PC-9 (cell line): ENCODE measurements around the gene MIDN. TPM values are rescaled to one million over a fixed set of nuclear protein-coding genes. Genes with fewer than 3 reads are reported as not detected.

ENCODE experiments used
- BruUV-seq: library from RNA; stranded (reverse); fragments of 400-500 nt; replicated peaks from 2 replicates; lab custom pipeline; 2021; lab: Mats Ljungman, UMichigan
- CTCF ChIA-PET: fragments of 300-600 bp; sonication (Branson Sonifier 250); formaldehyde crosslinking; loops from one replicate; lab custom pipeline; 2022; ENCODE audit warnings: antibody characterized with exemption; lab: Charles Lee
- POLR2A ChIA-PET: fragments of 300-600 bp; sonication (Branson Sonifier 250); formaldehyde crosslinking; loops from one replicate; lab custom pipeline; 2022; ENCODE audit warnings: antibody characterized with exemption; ENCODE audit not compliant: unreplicated experiment; lab: Charles Lee
- DNase-seq, 2 experiments: peaks; one replicate each; pipeline versions ENCODE4 v3.0.0 to v3.0.0-alpha.2; 2015 to 2022; ENCODE audit warnings: mixed read lengths in 1 of 2
- H2AFZ ChIP-seq: fragments of 200-600 bp; sonication (generic); 2 replicates; pipeline ENCODE4 v1.8.1; 2017; ENCODE audit warnings: antibody characterized with exemption
- H3F3A ChIP-seq: fragments of 200-600 bp; sonication (generic); 2 replicates; pipeline ENCODE4 v1.8.1; 2017; ENCODE audit warnings: antibody characterized with exemption, mild to moderate bottlenecking, low read depth; ENCODE audit not compliant: insufficient read depth
- H3K27ac ChIP-seq: fragments of 200-600 bp; sonication (generic); 2 replicates; pipeline ENCODE4 v1.6.1; 2016; ENCODE audit warnings: mixed run types
- H3K27me3 ChIP-seq: fragments of 200-600 bp; sonication (generic); 2 replicates; pipeline ENCODE4 v1.6.1; 2016; ENCODE audit warnings: low read depth, mixed run types; ENCODE audit not compliant: insufficient read depth
- H3K36me3 ChIP-seq: fragments of 200-600 bp; sonication (generic); 2 replicates; pipeline ENCODE4 v1.6.1; 2016; ENCODE audit warnings: low read depth, mixed run types
- H3K4me1 ChIP-seq: fragments of 200-600 bp; sonication (generic); replicated peaks from 2 replicates; pipeline ENCODE4 v1.6.1; 2016; ENCODE audit warnings: mixed run types; ENCODE audit not compliant: insufficient read depth
- H3K4me2 ChIP-seq: fragments of 200-600 bp; sonication (generic); 2 replicates; pipeline ENCODE4 v1.6.1; 2017; ENCODE audit warnings: mixed run types
- H3K4me3 ChIP-seq: fragments of 200-600 bp; sonication (generic); 2 replicates; pipeline ENCODE4 v1.6.1; 2016; ENCODE audit warnings: mixed run types
- H3K79me2 ChIP-seq: fragments of 200-600 bp; sonication (generic); 2 replicates; pipeline ENCODE4 v1.6.1; 2017; ENCODE audit warnings: low read depth, mixed run types
- H3K9me2 ChIP-seq: fragments of 200-600 bp; sonication (generic); 2 replicates; pipeline ENCODE4 v1.8.1; 2017; ENCODE audit warnings: mild to moderate bottlenecking; ENCODE audit not compliant: insufficient read depth
- H3K9me3 ChIP-seq: fragments of 200-600 bp; sonication (generic); 2 replicates; pipeline ENCODE4 v1.8.1; 2016; ENCODE audit warnings: low read depth; ENCODE audit not compliant: insufficient read depth
- H4K20me1 ChIP-seq: fragments of 200-600 bp; sonication (generic); 2 replicates; pipeline ENCODE4 v1.8.1; 2017; ENCODE audit not compliant: insufficient read depth
- CTCF ChIP-seq: fragments of 200-600 bp; sonication (generic); conservative IDR thresholded peaks from 2 replicates; pipeline ENCODE4 v1.6.1; 2017; ENCODE audit warnings: mixed run types, antibody characterized with exemption, mild to moderate bottlenecking, moderate library complexity
- EZH2 ChIP-seq: fragments of 200-600 bp; sonication (generic); IDR thresholded peaks from 2 replicates; pipeline ENCODE4 v1.8.0; 2017; ENCODE audit warnings: antibody characterized with exemption, low read depth
- intact Hi-C: fragments of 100-400 bp; cut with micrococcal nuclease; formaldehyde crosslinking; loops from one replicate; pipeline ENCODE4 v1.10.0; 2022; ENCODE audit not compliant: unreplicated experiment
- total RNA-seq: library from RNA; stranded (reverse); gene quantifications from 2 replicates; pipeline ENCODE4 v1.2.3, GENCODE V29; 2021

Gene MIDN
- total RNA-seq, 1 experiment from 2014 or later, result 61.4 TPM

DNA sequence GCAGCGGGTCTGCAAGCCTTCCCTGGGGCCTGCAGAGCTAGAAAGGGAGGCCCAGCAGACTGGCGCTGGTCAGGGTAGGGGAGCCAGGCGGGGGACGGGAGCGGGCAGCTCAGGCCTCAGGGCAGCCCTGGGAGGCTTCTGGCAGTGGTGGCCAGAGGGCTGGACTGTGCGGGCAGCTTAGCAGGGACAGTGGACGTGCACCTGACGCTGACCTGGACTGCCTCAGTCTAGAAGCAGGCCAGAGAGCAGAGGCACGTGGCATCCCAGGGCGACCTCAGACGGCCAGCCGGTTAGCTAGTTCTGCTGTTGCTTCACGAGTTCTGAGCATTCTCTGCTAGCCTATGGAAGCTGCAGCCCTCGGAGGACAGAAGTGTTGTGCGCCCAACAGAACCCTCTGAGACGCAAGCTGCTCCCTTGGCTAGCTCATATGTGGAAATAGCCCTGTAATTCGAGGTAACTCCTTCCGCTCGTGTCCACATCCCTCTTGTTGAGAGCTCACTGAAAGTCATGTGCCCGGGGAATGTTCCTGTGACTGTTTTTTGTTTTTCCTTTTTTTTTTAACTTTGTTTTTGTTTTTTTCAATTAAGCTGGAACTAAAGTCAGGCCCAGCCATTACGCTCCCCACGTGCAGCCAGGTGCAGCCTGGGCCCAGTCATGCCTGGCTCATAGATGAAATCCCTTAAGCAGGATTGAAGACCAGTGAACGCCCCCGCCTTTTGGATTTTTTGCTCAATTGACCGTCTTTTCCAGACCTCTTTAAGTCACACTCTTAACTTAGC, 25.1 kb downstream of the MIDN start:
- no peak for TF ChIP-seq CTCF
- no peak for TF ChIP-seq EZH2
- Histone ChIP-seq H3K9me2 (no peaks in the 10 kb centered on the region), H3K27ac (peak overlapping the region; percentile 86; the same call in 1 of the 2 replicates), H3K27me3 (no peaks in the 10 kb centered on the region), H3K4me2 (peak overlapping the region; percentile 89), H3K9me3 (no peaks in the 10 kb centered on the region), H3F3A (peaks cover 43% of the 10 kb centered on the region), H4K20me1 (peaks cover 12% of the 10 kb centered on the region), H3K79me2 (peaks cover 64% of the 10 kb centered on the region), H3K4me3 (peak overlapping the region; percentile 78; the same call in 1 of the 2 replicates), H3K4me1 (peaks cover 31% of the 10 kb centered on the region), H3K36me3 (peaks cover 11% of the 10 kb centered on the region; the same call in 1 of the 2 replicates), H2AFZ (no peak overlapping the region)
- BruUV-seq, result no TSS peak
- intact Hi-C loops, result no loop called here
- ChIA-PET POLR2A (no interaction called here), CTCF (interaction anchor here (0.6 kb wide), 1 partner anchor 87 kb away, joined by 3 read pairs; no protein-coding TSS in a partner anchor)
- DNase-seq, result no peak

GRCh38 chr19:1274081-1274851, 25.9 kb downstream of the MIDN start:
- Histone ChIP-seq H3K4me2 (peak overlapping the region; percentile 89), H3K27me3 (no peaks in the 10 kb centered on the region), H3K79me2 (peaks cover 64% of the 10 kb centered on the region), H3K9me3 (no peaks in the 10 kb centered on the region), H4K20me1 (peaks cover 12% of the 10 kb centered on the region), H3K4me1 (peaks cover 27% of the 10 kb centered on the region), H2AFZ (no peak overlapping the region), H3K27ac (peak overlapping the region; percentile 86), H3F3A (peaks cover 40% of the 10 kb centered on the region), H3K4me3 (peak overlapping the region; percentile 78), H3K36me3 (peaks cover 11% of the 10 kb centered on the region; the same call in 1 of the 2 replicates), H3K9me2 (no peaks in the 10 kb centered on the region)
- CTCF ChIA-PET, result no interaction called here
- TSS peak; percentile 41 for BruUV-seq
- TF ChIP-seq CTCF, result no peak
- no peak for TF ChIP-seq EZH2
- intact Hi-C loops, result no loop called here
- DNase-seq, result no peak
- POLR2A ChIA-PET, result no interaction called here

- Histone ChIP-seq H3K9me3 (no peaks in the 10 kb centered on the region), H3K36me3 (peaks cover 11% of the 10 kb centered on the region; the same call in 1 of the 2 replicates), H3K4me3 (peak overlapping the region; percentile 78), H4K20me1 (peaks cover 13% of the 10 kb centered on the region), H3K4me2 (peak overlapping the region; percentile 89), H3K4me1 (peaks cover 27% of the 10 kb centered on the region), H2AFZ (no peak overlapping the region), H3K27me3 (no peaks in the 10 kb centered on the region), H3K79me2 (peaks cover 62% of the 10 kb centered on the region), H3K9me2 (no peaks in the 10 kb centered on the region), H3F3A (peaks cover 37% of the 10 kb centered on the region), H3K27ac (peak overlapping the region; percentile 86)
- TF ChIP-seq CTCF, result no peak
- TF ChIP-seq EZH2, result no peak
- no peak for DNase-seq
- intact Hi-C loops, result loop anchor here (5.0 kb wide), 1 partner anchor 397 kb away; no protein-coding TSS in a partner anchor
- BruUV-seq, result no TSS peak
- ChIA-PET CTCF (no interaction called here), POLR2A (interaction anchor here (0.6 to 0.7 kb wide), 2 partner anchors 22 to 76 kb away, joined by 3 read pairs; no protein-coding TSS in a partner anchor)
These were observed 26.5 kb downstream of the MIDN start for GRCh38 chr19:1274852-1275259.
